AG08395 (cell line): ENCODE measurements around the gene CNOT3.
"Not testable (repeated sequence)": the region's sequence is repeated elsewhere in the genome, so short reads cannot be mapped to it uniquely, and the experiment has no call there.

Experiments used
- DNase-seq: peaks from one replicate; pipeline ENCODE4 v3.0.0; 2012; ENCODE audit warnings: mixed read lengths, low spot score

CNOT3 gene

DNA sequence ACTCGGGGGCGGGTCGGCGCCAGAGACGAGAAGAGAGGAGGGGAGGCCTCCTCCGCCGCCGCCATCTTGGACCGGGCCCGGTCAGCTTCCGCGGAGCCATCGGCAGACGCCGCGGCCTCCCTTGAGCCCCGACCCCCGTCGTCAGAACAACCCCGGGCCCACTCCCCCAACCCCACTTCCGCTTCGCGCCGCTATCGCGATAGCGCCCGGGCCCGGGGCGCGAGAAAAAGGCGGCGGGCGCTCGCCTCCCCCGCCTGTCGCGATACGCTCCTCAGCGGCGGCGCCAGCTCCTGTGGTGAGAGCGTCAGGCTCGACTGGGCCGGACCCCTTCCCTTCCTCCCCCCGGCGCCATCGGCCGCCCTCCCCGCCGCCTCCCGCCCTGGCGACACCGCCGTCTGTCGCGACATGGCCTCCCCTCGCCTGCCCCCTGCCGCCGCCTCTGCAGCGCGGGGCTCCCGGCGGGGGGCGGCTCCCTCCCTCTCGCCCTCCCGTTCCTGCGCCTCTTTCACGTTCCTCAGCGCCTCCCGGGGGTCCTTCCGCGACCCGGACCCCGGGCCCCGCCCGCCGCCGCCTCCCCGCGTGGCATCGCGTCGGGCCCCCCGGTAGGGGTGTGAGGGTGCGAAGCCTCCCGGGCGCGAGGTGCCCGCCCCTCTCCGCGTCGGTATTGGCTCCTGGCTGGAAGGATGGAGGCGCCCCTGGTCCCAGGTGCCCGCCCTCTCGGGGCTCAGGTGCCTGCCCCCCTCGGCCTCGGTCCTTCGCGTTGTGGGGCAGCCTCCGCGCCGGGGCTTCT, at the start of gene CNOT3:
CNOT3 (plus strand) TSS at position 64 of the 790 bp plus-strand sequence. CDS start 5,217 bp downstream, outside the sequence.
- no peak for DNase-seq

DNA sequence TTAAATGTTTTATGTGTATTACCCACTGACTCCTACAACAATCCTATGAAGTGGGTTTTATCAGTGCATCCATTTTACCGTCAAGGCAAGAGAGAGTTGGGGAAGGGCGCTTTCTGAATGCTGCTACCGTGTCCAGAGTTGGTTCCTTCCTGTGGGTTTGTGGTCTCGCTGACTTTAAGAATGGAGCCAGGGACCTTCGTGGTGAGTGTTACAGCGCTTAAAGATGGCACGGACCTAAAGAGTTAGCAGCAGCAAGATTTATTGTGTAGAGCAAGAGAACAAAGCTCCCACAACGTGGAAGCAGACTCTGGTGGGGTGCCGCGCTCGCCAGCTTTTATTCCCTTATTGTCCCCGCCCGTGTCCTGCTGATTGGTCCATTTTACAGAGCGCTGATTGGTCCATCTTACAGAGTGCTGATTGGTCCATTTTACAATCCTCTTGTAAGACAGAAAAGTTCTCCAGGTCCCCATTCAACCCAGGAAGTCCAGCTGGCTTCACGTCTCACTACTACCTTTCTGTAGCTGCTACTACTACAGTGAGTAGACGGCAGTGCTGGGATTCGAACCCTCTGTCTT, 43.0 kb upstream of the CNOT3 start:
- DNase-seq, result no peak

DNA sequence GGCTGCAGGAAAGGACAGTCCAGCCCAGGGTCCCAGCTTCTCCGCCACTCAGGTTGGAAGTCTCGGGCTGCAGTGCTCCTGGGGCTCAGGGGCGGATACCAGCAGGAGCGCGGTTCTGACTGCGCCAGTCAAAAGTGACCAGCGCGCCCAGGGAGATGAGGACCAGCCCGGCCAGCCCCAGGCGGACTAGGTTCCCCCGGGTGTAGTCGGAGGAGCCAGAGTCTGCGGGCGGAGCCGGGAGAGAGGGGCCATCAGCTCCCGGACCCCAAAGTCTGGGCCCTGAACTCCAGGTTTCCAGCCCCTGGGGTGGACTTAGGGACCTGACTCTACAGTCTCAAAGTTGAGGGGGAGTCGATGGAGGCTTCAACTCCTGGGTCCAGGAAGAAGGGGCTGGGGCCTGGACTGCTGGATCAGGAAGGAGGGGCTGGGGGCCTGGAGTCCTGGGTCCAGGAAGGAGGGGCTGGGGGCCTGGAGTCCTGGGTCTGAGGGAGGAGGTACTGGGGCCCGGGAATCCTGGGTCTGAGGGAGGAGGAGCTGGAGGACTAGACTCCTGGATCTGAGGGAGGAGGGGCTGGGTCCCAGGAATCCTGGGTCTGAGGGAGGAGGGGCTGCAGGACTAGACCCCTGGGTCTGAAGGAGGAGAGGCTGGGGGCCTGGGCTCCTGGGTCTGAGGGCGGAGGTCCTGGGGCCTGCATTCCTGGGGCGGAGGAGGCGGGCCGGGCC, 42.3 kb upstream of the CNOT3 start:
- DNase-seq, result no peak

DNA sequence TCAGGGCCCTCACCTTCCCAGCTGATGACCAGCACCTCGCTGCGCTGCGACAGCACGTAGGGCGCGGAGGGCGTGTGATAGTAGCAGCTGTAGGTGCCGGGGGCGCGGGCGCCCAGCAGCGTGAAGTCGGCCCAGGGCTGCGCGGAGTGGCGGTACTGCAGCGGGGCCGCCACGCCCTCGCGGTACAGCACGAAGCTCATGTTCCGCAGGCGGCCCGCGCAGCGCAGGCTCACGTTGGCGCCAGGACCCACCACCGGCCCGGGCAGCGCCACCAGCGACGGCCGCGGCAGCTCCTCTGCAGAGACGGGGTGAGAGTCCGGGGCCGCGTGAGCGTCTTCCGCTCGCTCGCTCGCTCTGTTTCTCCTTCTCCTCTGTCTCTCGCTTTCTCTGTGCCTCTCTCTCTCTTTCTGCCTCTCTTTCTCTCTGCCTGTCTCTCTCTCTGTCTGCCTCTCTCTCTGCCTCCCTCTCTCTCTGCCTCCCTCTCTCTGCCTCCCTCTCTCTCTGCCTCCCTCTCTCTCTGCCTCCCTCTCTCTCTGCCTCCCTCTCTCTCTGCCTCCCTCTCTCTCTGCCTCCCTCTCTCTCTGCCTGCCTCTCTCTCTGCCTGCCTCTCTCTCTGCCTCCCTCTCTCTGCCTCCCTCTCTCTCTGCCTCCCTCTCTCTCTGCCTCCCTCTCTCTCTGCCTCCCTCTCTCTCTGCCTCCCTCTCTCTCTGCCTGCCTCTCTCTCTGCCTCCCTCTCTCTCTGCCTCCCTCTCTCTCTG, 41.5 kb upstream of the CNOT3 start:
- DNase-seq, result peak; percentile 66

DNA sequence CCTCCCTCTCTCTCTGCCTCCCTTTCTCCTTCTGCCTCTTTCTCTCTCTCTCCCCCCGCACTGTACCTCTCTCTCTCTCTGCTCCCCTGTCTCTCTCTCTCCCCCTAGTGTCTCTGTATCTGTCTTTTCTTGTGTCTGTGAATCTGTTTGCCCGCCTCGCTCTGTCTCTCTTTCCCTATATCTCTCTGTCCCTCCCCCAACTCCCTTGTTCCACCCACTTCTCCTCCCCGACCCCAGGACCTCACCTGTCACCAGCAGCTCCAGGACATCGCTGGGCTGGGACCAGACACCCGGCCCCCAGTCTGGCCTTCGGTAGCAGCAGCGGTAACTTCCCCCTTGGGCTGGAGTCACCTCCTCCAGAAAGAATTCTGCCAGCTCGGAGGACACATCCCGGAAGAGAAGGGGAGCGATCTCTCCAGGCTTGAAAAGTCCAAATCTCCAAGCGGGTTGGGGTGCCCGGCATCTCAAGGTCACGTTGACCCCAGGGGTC, 40.9 kb upstream of the CNOT3 start:
- peak; percentile 43 for DNase-seq

DNA sequence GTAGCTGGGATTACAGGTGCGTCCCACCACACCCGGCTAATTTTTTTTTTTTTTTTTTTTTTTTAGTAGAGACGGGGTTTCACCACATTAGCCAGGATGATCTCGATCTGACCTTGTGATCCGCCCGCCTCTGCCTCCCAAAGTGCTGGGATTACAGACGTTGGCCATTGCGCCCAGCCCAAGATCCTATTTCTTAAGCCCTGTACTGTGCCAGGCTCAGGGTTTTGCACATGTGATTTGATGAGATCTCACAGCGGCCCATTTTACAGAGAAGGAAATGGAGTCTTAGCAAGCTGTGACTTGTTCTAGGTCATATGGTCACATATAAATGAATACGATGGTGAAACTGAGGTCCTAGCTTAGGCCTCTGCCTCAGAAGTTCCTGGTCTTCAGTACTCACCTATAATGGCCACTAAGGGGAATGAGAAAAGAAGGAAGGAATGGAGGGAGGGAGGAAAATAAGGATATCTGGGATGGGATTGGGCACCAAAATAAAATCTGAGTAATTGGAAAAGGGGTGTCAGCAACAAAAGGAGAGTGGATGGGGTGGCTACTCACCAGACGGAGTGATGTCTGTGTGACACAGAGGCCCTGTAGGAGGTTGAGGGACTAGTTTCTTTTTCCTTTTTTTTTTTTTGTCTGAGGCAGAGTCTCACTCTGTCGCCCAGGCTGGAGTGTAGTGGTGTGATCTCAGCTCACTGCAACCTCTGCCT, 38.2 kb upstream of the CNOT3 start:
- no peak for DNase-seq

DNA sequence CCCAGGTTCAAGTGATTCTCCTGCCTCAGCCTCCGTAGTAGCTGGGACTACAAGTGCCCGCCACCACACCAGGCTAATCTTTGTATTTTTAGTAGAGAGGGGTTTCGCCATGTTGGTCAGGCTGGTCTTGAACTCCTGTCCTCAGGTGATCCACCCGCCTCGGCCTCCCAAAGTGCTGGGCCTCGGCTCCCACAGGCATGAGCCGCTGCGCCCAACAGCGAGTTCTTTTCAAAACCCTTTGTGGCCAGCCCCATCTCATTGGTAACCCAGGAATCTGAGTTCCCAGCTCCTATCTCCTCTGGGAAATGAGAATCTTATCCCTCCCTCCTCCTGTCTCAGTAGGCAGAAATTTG, 37.7 kb upstream of the CNOT3 start:
- DNase-seq, result not testable (repeated sequence)

DNA sequence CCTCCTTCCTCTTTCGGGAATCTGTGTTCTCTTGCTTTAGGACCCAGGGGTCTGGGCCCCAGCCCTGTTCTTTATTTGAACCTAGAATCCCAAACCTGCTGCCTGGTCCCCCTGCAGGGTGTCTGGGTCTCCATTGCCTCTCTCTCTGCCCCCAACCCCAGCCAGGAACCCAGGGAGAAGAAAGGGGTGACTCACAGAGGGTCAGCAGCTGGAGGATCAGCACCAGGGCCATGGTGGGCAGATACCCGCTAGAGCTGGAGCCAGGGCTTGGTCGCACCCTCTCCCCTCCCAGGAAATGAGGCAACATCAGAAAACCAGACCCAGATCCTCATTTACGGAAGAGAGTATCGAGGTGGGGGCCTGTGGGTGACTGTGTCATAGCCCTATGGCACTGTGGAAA, 37.0 kb upstream of the CNOT3 start, which contains the start of gene OSCAR:
OSCAR (minus strand) TSS at position 243 of the 400 bp plus-strand sequence; CDS start at position 232, 11 bp downstream.
- DNase-seq, result no peak

DNA sequence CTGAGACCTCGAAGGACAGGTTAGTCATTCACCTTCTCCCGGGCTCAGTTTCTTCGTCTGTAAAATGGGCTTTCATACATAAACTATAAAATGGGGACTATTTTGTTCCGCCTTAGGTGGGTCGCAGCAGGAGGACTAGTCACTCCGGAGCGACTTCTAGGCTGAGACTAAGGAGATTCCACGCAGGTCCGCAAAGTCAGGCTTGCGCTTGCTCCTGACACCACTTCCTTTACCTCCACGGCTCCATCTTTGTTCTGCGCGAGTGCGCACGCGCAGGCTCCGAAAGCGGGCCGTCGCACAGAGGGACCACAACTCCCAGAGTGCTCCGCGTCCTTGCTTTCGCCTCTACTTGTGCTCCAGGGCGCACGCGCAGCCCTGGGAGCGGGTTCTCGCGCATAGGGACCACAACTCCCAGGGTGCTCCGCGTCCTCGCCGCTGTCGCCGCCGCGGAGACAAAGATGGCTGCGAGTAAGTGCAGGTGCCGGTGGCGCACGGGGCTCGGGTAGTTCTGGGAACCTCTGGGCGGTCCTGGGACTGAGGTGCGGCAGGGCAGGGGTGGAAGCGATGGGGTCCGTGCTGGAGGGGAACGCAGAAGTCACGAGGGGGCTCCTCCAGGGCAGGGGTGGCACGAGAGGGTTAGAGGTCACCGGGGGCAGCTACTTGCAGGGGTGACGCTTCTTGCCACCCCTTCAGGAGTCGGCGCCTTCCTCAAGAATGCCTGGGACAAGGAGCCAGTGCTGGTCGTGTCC, 35.0 kb upstream of the CNOT3 start, which contains the start of gene NDUFA3:
NDUFA3 (plus strand) TSS at position 435 of the 749 bp plus-strand sequence; CDS start at position 459, 24 bp downstream.
- DNase-seq, result peak; percentile 100

DNA sequence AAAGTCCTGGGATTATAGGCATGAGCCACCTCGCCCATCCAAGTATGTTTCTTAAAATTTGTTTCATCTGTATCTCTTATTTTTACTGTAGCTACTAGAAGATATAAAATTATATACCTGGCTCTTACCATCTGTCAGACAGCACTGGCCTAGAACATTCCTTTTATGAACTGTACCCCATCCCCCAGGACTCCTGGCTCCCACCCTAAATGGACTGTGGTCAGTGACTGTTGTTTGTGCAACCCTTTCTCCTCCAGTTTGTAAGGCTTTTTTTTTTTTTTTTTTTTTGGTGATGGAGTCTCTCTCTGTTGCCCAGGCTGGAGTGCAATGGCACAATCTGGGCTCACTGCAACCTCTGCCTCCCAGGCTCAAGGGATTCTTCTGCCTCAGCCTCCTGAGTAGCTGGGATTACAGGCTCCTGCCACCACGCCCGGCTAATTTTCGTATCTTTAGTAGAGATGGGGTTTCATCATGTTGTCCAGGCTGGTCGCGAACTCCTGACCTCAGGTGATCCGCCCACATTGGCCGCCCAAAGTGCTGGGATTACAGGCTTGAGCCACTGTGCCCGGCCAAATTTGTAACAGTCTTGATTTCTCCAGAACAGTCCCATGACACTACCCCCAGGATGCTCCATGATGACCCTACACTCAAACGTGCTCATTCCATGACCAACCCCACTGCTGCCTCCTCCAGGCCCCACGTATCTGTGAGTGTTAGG, 32.4 kb upstream of the CNOT3 start:
- no peak for DNase-seq

DNA sequence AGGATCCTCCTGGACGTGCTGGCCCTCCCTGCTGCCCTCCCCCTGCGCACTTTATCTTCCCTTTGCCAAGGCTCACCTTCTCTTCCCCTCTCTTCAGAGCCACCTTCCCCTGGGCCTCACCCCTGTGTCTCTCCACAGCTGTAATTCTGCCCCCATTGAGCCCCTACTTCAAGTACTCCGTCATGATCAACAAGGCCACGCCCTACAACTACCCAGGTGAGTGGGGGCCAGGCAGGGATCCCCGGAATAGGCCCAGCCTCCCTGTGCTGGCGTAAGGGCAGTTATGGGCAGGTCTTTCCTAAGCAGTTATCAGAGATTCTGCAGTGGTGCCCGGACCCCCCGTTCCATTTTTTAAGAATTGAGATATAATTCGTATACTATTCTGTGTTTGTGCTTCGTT, 31.8 kb upstream of the CNOT3 start:
- DNase-seq, result no peak

DNA sequence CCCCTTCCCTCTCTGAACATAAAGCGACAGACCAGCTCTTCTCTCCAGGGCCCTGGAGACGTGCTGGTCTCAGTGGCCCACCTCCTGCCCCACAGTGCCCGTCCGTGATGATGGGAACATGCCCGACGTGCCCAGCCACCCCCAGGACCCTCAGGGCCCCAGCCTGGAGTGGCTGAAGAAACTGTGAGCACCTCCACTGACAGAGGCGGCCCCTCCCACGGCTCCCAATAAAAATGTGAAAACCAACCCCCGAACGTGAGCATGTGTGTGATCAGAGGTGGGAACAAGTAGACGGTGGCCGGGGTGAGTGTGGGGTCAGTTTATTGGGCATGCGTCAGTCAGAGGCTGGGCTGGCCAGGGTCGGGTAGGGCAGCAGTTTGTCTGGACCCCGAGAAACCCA, 30.8 kb upstream of the CNOT3 start:
- no peak for DNase-seq

DNA sequence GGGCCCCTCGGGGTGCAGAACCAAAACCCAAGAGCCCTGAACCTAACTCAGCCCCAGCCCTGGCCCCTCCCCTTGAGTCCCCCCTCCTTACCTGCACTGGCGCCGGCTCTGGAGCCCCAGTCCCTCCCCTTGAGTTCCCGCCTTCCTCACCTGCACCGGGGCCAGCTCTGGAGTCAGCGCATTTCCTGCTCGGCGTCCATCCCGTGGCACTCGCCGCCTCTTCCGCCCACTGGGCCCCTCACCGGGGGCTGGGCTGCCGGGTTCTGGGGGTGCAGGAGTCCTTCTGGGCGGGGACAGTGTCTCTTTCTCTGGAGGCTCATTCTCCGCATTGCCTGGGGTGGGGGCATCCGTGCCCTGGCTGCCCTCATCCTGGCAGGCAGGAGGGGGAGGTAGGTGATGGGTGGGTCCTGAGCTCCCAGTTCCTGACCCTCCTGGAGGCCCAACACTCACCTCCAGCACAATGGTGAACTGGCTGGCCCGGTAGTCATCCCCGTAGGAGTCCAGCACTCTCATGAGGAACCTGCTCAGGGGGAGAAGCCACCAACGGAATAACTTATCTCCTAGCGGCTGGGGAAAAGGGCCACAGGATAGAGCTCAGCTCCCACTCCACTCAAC, 29.6 kb upstream of the CNOT3 start:
- no peak for DNase-seq

DNA sequence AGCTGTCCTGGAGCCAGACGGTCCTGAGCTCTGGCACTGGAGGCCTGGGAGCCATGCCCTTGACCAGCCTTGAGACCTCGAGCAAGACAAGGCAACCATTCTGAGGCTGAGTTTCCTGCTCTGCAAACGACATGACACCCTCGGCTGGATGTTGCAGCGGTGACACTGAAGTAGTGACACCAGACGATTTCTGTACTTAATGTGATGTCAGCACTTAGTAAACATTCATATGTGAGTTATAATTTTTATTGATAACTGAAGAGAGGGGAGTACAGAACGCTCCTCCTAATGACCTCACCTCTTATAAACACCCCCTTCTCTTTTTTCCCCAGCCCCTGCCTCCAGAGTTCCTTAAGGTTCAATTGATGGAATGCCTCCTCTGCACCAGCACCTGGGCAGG, 29.1 kb upstream of the CNOT3 start:
- no peak for DNase-seq

DNA sequence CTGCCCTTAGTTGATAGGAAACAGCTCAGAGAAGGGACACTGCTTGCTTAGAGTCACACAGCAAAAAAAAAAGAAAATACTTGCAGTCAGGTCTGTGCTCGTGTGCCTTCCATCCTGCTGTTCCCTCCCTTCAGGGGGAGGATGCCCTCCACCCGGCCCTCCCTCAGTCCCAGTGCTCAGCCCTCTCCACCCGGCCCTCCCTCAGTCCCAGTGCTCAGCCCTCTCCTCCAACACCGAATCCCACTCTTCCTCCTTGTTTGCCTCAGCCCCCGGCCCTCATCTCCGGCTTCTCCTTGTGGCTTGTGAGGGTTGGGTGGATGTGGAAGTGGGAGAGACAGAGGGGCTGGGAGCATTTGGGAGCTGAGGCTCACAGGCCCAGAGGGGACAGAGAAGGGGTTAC, 27.9 kb upstream of the CNOT3 start:
- DNase-seq, result no peak

DNA sequence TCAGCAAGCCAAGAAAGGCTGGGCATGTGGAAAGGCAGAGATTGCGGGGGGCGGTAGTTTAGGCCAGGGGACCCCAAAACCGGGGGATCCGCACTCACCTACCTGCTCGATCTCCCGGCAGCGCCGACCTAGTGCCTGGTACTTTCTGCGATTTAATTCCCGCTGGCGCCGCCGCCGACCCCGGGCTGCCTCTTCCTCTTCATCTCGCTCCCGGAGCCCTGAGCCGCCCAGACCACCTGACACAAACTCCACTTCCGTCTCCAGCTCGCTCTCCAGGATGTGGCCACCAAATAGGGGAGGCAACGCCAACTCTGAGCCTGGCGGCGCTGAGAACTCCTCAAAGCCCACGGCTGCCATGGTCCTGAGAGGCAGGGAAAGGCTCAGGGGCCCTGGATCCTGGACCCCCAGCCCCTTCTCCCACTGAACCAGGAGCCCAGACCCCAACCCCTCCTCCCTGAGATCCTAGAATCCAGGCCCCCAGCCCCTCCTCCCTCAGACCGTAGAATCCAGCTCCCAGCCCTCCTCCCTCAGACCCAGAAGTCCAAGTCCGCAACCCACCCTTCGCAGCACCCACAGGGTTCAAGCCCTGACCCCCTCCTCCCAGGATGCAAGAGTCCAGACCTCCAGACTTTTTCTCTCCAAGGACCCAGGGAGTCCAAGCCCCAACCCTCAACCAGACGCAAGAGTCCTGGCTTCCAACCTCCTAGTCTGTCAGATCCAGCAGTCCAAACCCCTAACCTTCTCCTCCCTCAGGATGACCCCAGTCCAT, 23.0 kb upstream of the CNOT3 start:
- peak; percentile 45 for DNase-seq

DNA sequence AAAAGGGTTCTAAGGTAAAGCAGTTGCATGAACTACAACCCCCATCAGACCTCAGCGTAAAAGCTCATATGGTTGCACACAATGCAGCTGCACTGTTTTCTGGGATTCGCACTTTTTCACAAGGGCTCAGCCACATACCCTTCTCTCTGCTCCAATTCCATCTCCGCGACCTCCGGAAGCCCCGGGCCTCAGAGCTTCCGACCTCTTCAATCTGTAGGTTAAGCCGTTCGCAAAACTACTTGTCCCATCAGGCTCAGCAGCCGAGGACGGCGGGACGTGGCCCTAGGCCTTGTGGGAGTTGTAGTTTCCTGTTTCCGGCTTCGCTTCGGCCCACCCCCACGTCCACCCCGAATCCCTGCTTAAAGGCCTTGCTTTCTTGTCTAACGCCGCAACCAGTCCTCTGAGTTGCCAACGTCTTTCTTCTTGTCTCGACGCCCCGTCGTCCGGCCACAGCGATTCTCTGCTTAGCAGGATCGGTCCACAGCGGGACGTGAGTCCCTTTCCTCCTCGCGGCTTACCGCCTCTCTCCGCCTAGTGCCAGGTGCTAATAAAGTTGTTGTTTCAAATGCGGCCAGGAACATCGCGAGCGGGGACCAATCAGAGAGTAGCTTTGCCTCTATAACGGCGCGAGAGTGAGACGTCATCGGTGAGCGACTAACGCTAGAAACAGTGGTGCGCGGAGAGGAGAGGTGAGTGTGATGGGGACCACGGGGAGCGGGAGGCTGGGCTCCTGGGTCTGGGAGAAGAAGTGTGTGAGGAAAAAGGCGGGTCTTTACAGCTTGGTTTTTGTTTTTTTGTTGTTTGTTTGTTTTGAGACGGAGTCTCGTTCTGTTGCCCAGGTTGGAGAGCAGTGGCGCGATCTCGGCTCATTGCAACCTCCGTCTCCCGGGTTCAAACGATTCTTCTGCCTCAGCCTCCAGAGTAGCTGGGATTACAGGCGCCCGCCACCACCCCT, 22.2 kb upstream of the CNOT3 start, which contains the start of the genes PRPF31 and TFPT:
PRPF31 (plus strand) TSS at position 646 of the 955 bp plus-strand sequence. CDS start 2,525 bp downstream, outside the sequence.
TFPT (minus strand) TSS at position 549 of the 955 bp plus-strand sequence; CDS start at position 161, 388 bp downstream.
- DNase-seq, result peak; percentile 99
